ENCODE measurements around the gene APOBEC2. TPM values are rescaled to one million over a fixed set of nuclear protein-coding genes. Genes with fewer than 3 reads are reported as not detected.

The APOBEC2 gene
- total and polyA plus RNA-seq, 2 of the 13 experiments (the other 11 are each of a cell fraction or from before 2014, with no cell fraction given): 0.09 TPM; not detected in 1

DNA sequence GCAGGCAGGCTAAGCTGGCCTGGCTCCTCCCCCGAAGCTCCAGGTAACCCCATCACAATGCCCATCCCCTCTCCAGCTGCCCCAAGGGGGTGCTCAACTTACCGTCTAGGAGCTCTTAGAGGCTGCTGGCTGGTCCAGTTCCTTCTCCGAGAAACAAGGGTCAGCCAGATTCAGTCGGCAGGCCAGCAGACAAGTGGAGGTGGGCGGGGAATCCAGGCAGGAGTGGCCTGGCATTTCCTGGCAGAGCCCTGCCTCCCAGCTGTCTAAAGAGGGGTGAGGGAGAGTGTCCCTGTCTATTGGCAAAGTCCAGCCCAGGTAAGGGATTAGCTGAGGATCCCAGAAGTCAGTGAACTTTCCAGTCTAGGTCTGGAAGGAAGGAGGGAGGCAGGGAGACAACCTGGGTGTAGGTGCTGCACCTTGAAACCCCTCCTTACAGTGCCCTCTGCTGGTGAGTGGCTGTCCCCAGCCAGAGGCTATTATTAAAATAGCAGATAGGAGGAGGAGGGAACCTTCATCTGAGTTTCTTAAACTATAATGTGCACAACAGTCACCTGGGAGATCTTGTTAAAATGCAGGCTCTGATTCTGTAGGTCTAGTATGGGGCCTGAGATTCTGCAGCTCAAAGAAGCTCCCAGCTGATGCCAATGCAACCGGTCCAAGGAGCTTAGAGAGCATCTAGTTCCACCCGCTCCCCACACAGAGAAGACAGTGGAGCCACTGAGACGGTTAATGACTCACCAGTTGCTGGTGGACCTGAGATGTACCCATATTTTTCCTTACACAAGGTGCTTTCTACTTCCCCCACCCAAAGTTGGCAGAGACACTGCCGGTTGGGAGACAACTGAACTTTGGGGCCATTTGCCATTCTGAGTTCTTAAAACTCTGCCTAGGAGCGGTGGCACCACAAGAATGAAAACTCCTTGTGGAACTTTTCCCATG, 13.7 kb upstream of the APOBEC2 start, which contains the start of gene UNC5CL (continued):
- TF ChIP-seq REPIN1 (CRISPR knock-in tag; IDR thresholded peaks at IDR 0.05; ENCODE audit: borderline replicate concordance, low read depth): peak; percentile 49; the same call in 1 of the 2 replicates
- no peak for TF ChIP-seq ZNF331 (CRISPR knock-in tag; IDR thresholded peaks at IDR 0.05)
- no peak for TF ChIP-seq ZNF510 (CRISPR knock-in tag; IDR thresholded peaks at IDR 0.05; ENCODE audit: low read depth)
- TF ChIP-seq, protein P1, sequence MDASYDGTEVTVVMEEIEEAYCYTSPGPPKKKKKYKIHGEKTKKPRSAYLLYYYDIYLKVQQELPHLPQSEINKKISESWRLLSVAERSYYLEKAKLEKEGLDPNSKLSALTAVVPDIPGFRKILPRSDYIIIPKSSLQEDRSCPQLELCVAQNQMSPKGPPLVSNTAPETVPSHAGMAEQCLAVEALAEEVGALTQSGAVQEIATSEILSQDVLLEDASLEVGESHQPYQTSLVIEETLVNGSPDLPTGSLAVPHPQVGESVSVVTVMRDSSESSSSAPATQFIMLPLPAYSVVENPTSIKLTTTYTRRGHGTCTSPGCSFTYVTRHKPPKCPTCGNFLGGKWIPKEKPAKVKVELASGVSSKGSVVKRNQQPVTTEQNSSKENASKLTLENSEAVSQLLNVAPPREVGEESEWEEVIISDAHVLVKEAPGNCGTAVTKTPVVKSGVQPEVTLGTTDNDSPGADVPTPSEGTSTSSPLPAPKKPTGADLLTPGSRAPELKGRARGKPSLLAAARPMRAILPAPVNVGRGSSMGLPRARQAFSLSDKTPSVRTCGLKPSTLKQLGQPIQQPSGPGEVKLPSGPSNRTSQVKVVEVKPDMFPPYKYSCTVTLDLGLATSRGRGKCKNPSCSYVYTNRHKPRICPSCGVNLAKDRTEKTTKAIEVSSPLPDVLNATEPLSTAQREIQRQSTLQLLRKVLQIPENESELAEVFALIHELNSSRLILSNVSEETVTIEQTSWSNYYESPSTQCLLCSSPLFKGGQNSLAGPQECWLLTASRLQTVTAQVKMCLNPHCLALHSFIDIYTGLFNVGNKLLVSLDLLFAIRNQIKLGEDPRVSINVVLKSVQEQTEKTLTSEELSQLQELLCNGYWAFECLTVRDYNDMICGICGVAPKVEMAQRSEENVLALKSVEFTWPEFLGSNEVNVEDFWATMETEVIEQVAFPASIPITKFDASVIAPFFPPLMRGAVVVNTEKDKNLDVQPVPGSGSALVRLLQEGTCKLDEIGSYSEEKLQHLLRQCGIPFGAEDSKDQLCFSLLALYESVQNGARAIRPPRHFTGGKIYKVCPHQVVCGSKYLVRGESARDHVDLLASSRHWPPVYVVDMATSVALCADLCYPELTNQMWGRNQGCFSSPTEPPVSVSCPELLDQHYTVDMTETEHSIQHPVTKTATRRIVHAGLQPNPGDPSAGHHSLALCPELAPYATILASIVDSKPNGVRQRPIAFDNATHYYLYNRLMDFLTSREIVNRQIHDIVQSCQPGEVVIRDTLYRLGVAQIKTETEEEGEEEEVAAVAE (CRISPR knock-in tag; IDR thresholded peaks at IDR 0.05; ENCODE audit: borderline replicate concordance): peak; percentile 2; the same call in 1 of the 2 replicates
- no peak for TF ChIP-seq ZNF121 (CRISPR knock-in tag; IDR thresholded peaks at IDR 0.05)
- 0 out of 2 replicates have a peak, but pooled peaks have one; percentile 43 for TF ChIP-seq HNRNPL (IDR thresholded peaks at IDR 0.05; ENCODE audit: low read depth, low read length)
- TF ChIP-seq ZNF788 (CRISPR knock-in tag; IDR thresholded peaks at IDR 0.05; ENCODE audit: borderline replicate concordance): peak; percentile 54; the same call in 1 of the 2 replicates
- TF ChIP-seq PAX8 (CRISPR knock-in tag; IDR thresholded peaks at IDR 0.05; ENCODE audit: borderline replicate concordance): no peak
- TF ChIP-seq, protein P2, sequence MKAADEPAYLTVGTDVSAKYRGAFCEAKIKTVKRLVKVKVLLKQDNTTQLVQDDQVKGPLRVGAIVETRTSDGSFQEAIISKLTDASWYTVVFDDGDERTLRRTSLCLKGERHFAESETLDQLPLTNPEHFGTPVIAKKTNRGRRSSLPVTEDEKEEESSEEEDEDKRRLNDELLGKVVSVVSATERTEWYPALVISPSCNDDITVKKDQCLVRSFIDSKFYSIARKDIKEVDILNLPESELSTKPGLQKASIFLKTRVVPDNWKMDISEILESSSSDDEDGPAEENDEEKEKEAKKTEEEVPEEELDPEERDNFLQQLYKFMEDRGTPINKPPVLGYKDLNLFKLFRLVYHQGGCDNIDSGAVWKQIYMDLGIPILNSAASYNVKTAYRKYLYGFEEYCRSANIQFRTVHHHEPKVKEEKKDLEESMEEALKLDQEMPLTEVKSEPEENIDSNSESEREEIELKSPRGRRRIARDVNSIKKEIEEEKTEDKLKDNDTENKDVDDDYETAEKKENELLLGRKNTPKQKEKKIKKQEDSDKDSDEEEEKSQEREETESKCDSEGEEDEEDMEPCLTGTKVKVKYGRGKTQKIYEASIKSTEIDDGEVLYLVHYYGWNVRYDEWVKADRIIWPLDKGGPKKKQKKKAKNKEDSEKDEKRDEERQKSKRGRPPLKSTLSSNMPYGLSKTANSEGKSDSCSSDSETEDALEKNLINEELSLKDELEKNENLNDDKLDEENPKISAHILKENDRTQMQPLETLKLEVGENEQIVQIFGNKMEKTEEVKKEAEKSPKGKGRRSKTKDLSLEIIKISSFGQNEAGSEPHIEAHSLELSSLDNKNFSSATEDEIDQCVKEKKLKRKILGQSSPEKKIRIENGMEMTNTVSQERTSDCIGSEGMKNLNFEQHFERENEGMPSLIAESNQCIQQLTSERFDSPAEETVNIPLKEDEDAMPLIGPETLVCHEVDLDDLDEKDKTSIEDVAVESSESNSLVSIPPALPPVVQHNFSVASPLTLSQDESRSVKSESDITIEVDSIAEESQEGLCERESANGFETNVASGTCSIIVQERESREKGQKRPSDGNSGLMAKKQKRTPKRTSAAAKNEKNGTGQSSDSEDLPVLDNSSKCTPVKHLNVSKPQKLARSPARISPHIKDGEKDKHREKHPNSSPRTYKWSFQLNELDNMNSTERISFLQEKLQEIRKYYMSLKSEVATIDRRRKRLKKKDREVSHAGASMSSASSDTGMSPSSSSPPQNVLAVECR (CRISPR knock-in tag; IDR thresholded peaks at IDR 0.05; ENCODE audit: borderline replicate concordance): no peak
- TF ChIP-seq CHCHD3 (CRISPR knock-in tag; IDR thresholded peaks at IDR 0.05): no peak
- TF ChIP-seq TAF1 (CRISPR knock-in tag; IDR thresholded peaks at IDR 0.05): no peak
- TF ChIP-seq PHF5A (CRISPR knock-in tag; IDR thresholded peaks at IDR 0.05; ENCODE audit: low read depth, unreplicated experiment): no peak
- TF ChIP-seq, protein P3, sequence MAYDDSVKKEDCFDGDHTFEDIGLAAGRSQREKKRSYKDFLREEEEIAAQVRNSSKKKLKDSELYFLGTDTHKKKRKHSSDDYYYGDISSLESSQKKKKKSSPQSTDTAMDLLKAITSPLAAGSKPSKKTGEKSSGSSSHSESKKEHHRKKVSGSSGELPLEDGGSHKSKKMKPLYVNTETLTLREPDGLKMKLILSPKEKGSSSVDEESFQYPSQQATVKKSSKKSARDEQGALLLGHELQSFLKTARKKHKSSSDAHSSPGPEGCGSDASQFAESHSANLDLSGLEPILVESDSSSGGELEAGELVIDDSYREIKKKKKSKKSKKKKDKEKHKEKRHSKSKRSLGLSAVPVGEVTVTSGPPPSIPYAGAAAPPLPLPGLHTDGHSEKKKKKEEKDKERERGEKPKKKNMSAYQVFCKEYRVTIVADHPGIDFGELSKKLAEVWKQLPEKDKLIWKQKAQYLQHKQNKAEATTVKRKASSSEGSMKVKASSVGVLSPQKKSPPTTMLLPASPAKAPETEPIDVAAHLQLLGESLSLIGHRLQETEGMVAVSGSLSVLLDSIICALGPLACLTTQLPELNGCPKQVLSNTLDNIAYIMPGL (CRISPR knock-in tag; IDR thresholded peaks at IDR 0.05; ENCODE audit: borderline replicate concordance in 1 of 2, low read depth in 1 of 2): peak in 1 of 2 experiments; percentile 6; a peak in 1 of 4 replicates
- TF ChIP-seq, protein P4, sequence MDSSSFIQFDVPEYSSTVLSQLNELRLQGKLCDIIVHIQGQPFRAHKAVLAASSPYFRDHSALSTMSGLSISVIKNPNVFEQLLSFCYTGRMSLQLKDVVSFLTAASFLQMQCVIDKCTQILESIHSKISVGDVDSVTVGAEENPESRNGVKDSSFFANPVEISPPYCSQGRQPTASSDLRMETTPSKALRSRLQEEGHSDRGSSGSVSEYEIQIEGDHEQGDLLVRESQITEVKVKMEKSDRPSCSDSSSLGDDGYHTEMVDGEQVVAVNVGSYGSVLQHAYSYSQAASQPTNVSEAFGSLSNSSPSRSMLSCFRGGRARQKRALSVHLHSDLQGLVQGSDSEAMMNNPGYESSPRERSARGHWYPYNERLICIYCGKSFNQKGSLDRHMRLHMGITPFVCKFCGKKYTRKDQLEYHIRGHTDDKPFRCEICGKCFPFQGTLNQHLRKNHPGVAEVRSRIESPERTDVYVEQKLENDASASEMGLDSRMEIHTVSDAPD (CRISPR knock-in tag; IDR thresholded peaks at IDR 0.05): peak; percentile 58; the same call in 1 of the 2 replicates
- 0 out of 2 replicates have a peak, but pooled peaks have one; percentile 24 for TF ChIP-seq ZNF264 (CRISPR knock-in tag; IDR thresholded peaks at IDR 0.05)
